ENCODE data around the gene NDUFA6. TPM values are rescaled to one million over a fixed set of nuclear protein-coding genes. Genes with fewer than 3 reads are reported as not detected.
A peak's percentile ranks its signal among the peaks of the same experiment; 100 is the strongest.

The NDUFA6 gene
- total and polyA plus RNA-seq, 2 of the 13 experiments (the other 11 are each of a cell fraction or from before 2014, with no cell fraction given), result 68.5 to 87.8 TPM

- no peak for TF ChIP-seq CENPBD1 (CRISPR knock-in tag; IDR thresholded peaks at IDR 0.05; ENCODE audit: borderline replicate concordance, low read depth)
- TF ChIP-seq PHF20 (CRISPR knock-in tag; IDR thresholded peaks at IDR 0.05), result peak; percentile 71
- TF ChIP-seq MZF1 (CRISPR knock-in tag; IDR thresholded peaks at IDR 0.05; ENCODE audit: borderline replicate concordance), result no peak
- TF ChIP-seq FOXP1 (IDR thresholded peaks at IDR 0.05), result no peak
- TF ChIP-seq FOXP1 (CRISPR knock-in tag; IDR thresholded peaks at IDR 0.05), result 0 out of 2 replicates have a peak, but pooled peaks have one; percentile 5
- TF ChIP-seq NR2F2 (IDR thresholded peaks at IDR 0.05; ENCODE audit: borderline replicate concordance, low read depth), result no peak
- TF ChIP-seq ZNF460 (CRISPR knock-in tag; IDR thresholded peaks at IDR 0.05; ENCODE audit: borderline replicate concordance), result peak; percentile 25; the same call in 1 of the 2 replicates
- no peak for TF ChIP-seq TOE1 (CRISPR knock-in tag; IDR thresholded peaks at IDR 0.05)
- no peak for TF ChIP-seq REXO4 (CRISPR knock-in tag; IDR thresholded peaks at IDR 0.05; ENCODE audit: borderline replicate concordance)
- 0 out of 2 replicates have a peak, but pooled peaks have one; percentile 75 for TF ChIP-seq TSC22D2 (CRISPR knock-in tag; IDR thresholded peaks at IDR 0.05; ENCODE audit: borderline replicate concordance)
- TF ChIP-seq ZNF788 (CRISPR knock-in tag; IDR thresholded peaks at IDR 0.05; ENCODE audit: borderline replicate concordance), result peak; percentile 67; the same call in 1 of the 2 replicates
- TF ChIP-seq BRD4 (CRISPR knock-in tag; IDR thresholded peaks at IDR 0.05), result peak; percentile 76; the same call in 1 of the 2 replicates
- no peak for TF ChIP-seq CEBPB (IDR thresholded peaks at IDR 0.05; ENCODE audit: borderline replicate concordance, low read depth, low read length)
- TF ChIP-seq ZNF678 (CRISPR knock-in tag; IDR thresholded peaks at IDR 0.05), result no peak; the same call in 1 of the 2 replicates
- peak; percentile 31; the same call in 1 of the 2 replicates for TF ChIP-seq SRF (IDR thresholded peaks at IDR 0.05; ENCODE audit: low read depth, low read length)
- peak; percentile 89 for TF ChIP-seq ZFY (CRISPR knock-in tag; IDR thresholded peaks at IDR 0.05)
- TF ChIP-seq, protein P1, sequence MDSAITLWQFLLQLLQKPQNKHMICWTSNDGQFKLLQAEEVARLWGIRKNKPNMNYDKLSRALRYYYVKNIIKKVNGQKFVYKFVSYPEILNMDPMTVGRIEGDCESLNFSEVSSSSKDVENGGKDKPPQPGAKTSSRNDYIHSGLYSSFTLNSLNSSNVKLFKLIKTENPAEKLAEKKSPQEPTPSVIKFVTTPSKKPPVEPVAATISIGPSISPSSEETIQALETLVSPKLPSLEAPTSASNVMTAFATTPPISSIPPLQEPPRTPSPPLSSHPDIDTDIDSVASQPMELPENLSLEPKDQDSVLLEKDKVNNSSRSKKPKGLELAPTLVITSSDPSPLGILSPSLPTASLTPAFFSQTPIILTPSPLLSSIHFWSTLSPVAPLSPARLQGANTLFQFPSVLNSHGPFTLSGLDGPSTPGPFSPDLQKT (CRISPR knock-in tag; IDR thresholded peaks at IDR 0.05; ENCODE audit: borderline replicate concordance), result peak; percentile 58; the same call in 1 of the 2 replicates
- peak; percentile 63; the same call in 1 of the 2 replicates for TF ChIP-seq SIN3B (IDR thresholded peaks at IDR 0.05; ENCODE audit: low read length)
- no peak; the same call in 1 of the 2 replicates for TF ChIP-seq CHCHD3 (CRISPR knock-in tag; IDR thresholded peaks at IDR 0.05)
- TF ChIP-seq ZNF720 (CRISPR knock-in tag; IDR thresholded peaks at IDR 0.05), result no peak
- no peak for TF ChIP-seq KDM1A (CRISPR knock-in tag; IDR thresholded peaks at IDR 0.05)
- TF ChIP-seq ZNF468 (CRISPR knock-in tag; IDR thresholded peaks at IDR 0.05), result no peak
- 0 out of 2 replicates have a peak, but pooled peaks have one; percentile 63 for TF ChIP-seq ZNF343 (CRISPR knock-in tag; IDR thresholded peaks at IDR 0.05)
- TF ChIP-seq NFYC (CRISPR knock-in tag; IDR thresholded peaks at IDR 0.05), result peak; percentile 82
These were observed 19.8 kb downstream of the NDUFA6 start, which contains the start of gene NAGA (continued) for GRCh38 chr22:42070517-42071422.

All from HepG2 (cell line).